Measurements from ENCODE around the gene MIA3.
A peak's percentile ranks its signal among the peaks of the same experiment; 100 is the strongest.
"Not testable (repeated sequence)": the region's sequence is repeated elsewhere in the genome, so short reads cannot be mapped to it uniquely, and the experiment has no call there.

MIA3 gene

GRCh38 chr1:222663431-222663934 is 45.6 kb downstream of the MIA3 start:
- no peak for DNase-seq (ENCODE audit: low spot score)

- DNase-seq (ENCODE audit: low spot score) = no peak
These were observed 48.1 kb downstream of the MIA3 start for GRCh38 chr1:222665964-222666363.

- DNase-seq (ENCODE audit: low spot score) = not testable (repeated sequence)
These were observed 50.3 kb downstream of the MIA3 start for GRCh38 chr1:222668184-222668583.

GRCh38 chr1:222669107-222669506 is 51.2 kb downstream of the MIA3 start:
- not testable (repeated sequence) for DNase-seq (ENCODE audit: low spot score)

GRCh38 chr1:222670110-222670509 is 52.2 kb downstream of the MIA3 start:
- DNase-seq (ENCODE audit: low spot score) = no peak

GRCh38 chr1:222680080-222680479 is 62.2 kb downstream of the MIA3 start:
- no peak for DNase-seq (ENCODE audit: low spot score)

GRCh38 chr1:222691016-222691415 is 73.1 kb downstream of the MIA3 start:
- no peak for DNase-seq (ENCODE audit: low spot score)

GRCh38 chr1:222694927-222695326 is 77.0 kb downstream of the MIA3 start:
- DNase-seq (ENCODE audit: low spot score) = no peak

- no peak for DNase-seq (ENCODE audit: low spot score)
These were observed 78.8 kb downstream of the MIA3 start for GRCh38 chr1:222696741-222697140.

GRCh38 chr1:222697203-222697602 is 79.3 kb downstream of the MIA3 start:
- DNase-seq (ENCODE audit: low spot score) = no peak

- DNase-seq (ENCODE audit: low spot score) = no peak
These were observed 79.9 kb downstream of the MIA3 start for GRCh38 chr1:222697826-222698225.

GRCh38 chr1:222702210-222702609 is 84.3 kb downstream of the MIA3 start:
- DNase-seq (ENCODE audit: low spot score) = no peak

- DNase-seq (ENCODE audit: low spot score) = no peak
These were observed 86.4 kb downstream of the MIA3 start for GRCh38 chr1:222704260-222704659.

GRCh38 chr1:222706815-222707214 is 88.9 kb downstream of the MIA3 start:
- DNase-seq (ENCODE audit: low spot score) = no peak

GRCh38 chr1:222709700-222710153 is 91.8 kb downstream of the MIA3 start:
- DNase-seq (ENCODE audit: low spot score) = no peak

GRCh38 chr1:222711319-222712252 is 93.7 kb downstream of the MIA3 start:
- DNase-seq (ENCODE audit: low spot score) = peak; percentile 74

GRCh38 chr1:222712253-222713090 is 94.6 kb downstream of the MIA3 start, which contains the start of the genes AIDA and BROX:
Gene AIDA, minus strand, starts transcription at chr1:222712491. Its CDS starts 174 bp downstream, at chr1:222712317.
Gene BROX, plus strand, starts transcription at chr1:222712564. Its CDS starts 3,136 bp downstream, at chr1:222715700.
- peak; percentile 97 for DNase-seq (ENCODE audit: low spot score)

GRCh38 chr1:222713091-222713961 is 95.4 kb downstream of the MIA3 start:
- peak; percentile 94 for DNase-seq (ENCODE audit: low spot score)

- no peak for DNase-seq (ENCODE audit: low spot score)
These were observed 98.5 kb downstream of the MIA3 start for GRCh38 chr1:222716393-222716792.
